A673 (cell line): ENCODE results near the gene P2RY11. TPM values are rescaled to one million over a fixed set of nuclear protein-coding genes. Genes with fewer than 3 reads are reported as not detected.
A peak's percentile ranks its signal among the peaks of the same experiment; 100 is the strongest.

Experiments used
- BruUV-seq: library from RNA; stranded (reverse); fragments of 400-500 nt; replicated peaks from 2 replicates; lab custom pipeline; 2021; lab: Mats Ljungman, UMichigan
- CTCF ChIA-PET: fragments of 300-600 bp; sonication (Branson Sonifier 250); formaldehyde crosslinking; loops from one replicate; lab custom pipeline; 2022; ENCODE audit warnings: antibody characterized with exemption; lab: Charles Lee
- POLR2A ChIA-PET: fragments of 300-600 bp; sonication (Branson Sonifier 250); formaldehyde crosslinking; loops from one replicate; lab custom pipeline; 2022; ENCODE audit warnings: antibody characterized with exemption; ENCODE audit not compliant: low non-redundant PET; lab: Charles Lee
- DNase-seq: peaks from one replicate; pipeline ENCODE4 v3.0.0-alpha.2; 2015; ENCODE audit warnings: low spot score
- H3K27ac ChIP-seq: fragments of 200-600 bp; sonication (generic); 2 replicates; pipeline ENCODE4 v1.5.1; 2016; ENCODE audit warnings: mixed run types, low read depth, mild to moderate bottlenecking, mixed read lengths, antibody characterized with exemption, low read length; ENCODE audit not compliant: poor library complexity, severe bottlenecking
- H3K27me3 ChIP-seq: fragments of 200-600 bp; sonication (generic); replicated peaks from 2 replicates; pipeline ENCODE4 v1.6.1; 2017; ENCODE audit warnings: mixed run types, low read depth, mild to moderate bottlenecking, mixed read lengths, antibody characterized with exemption, low read length; ENCODE audit not compliant: insufficient read depth, poor library complexity
- H3K36me3 ChIP-seq: fragments of 200-600 bp; sonication (generic); 2 replicates; pipeline ENCODE4 v1.6.1; 2016; ENCODE audit warnings: mixed run types, mild to moderate bottlenecking, mixed read lengths, antibody characterized with exemption, low read length; ENCODE audit not compliant: insufficient read depth, poor library complexity, severe bottlenecking
- H3K4me1 ChIP-seq: fragments of 200-600 bp; sonication (generic); 2 replicates; pipeline ENCODE4 v1.6.1; 2017; ENCODE audit warnings: mixed run types, mild to moderate bottlenecking, mixed read lengths, antibody characterized with exemption, low read length; ENCODE audit not compliant: insufficient read depth, poor library complexity, severe bottlenecking
- H3K4me3 ChIP-seq: fragments of 200-600 bp; sonication (generic); 2 replicates; pipeline ENCODE4 v1.5.1; 2016; ENCODE audit warnings: low read depth, mixed run types, mild to moderate bottlenecking, mixed read lengths, low read length; ENCODE audit not compliant: poor library complexity, severe bottlenecking
- H3K9me3 ChIP-seq: fragments of 200-600 bp; sonication (generic); 2 replicates; pipeline ENCODE4 v1.6.1; 2016; ENCODE audit warnings: mixed run types, low read depth, mild to moderate bottlenecking, mixed read lengths, antibody characterized with exemption, low read length; ENCODE audit not compliant: poor library complexity, severe bottlenecking
- EZH2 ChIP-seq: fragments of 200-600 bp; sonication (generic); IDR thresholded peaks from 2 replicates; pipeline ENCODE4 v1.6.1; 2017; ENCODE audit warnings: borderline replicate concordance, low read depth, mild to moderate bottlenecking, mixed read lengths, antibody characterized with exemption, low read length; ENCODE audit not compliant: poor library complexity, severe bottlenecking
- intact Hi-C: fragments of 100-400 bp; cut with micrococcal nuclease; formaldehyde crosslinking; loops from one replicate; pipeline ENCODE4 v1.10.0; 2022; ENCODE audit not compliant: unreplicated experiment
- total RNA-seq: library from RNA; stranded (reverse); gene quantifications from 2 replicates; pipeline ENCODE4 v1.2.3, GENCODE V29; 2021
- TF ChIP-seq, protein P1 (sequence below): fragments of 300-800, 200-600 bp; sonication (generic); conservative IDR thresholded peaks from 2 replicates; pipeline ENCODE4 v1.5.1; 2017; ENCODE audit warnings: low read depth, mild to moderate bottlenecking, antibody characterized with exemption, low read length, moderate library complexity, mixed read lengths

P2RY11 gene
- total RNA-seq, 1 experiment from 2014 or later: 39.4 TPM

DNA sequence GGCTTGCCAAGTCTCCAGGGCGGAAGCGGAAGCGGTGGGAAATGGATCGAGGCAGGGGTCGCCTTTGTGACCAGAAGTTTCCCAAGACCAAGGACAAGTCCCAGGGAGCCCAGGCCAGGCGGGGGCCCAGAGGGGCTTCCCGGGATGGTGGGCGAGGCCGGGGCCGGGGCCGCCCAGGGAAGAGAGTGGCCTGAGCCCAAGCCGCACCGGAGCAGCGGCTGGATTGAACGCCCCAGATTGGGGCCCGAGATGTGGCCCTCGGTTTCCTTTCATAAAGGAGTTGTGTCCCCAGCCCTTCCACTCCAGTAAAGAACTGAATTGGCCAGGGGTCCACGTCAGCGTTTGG, 548 bp upstream of the P2RY11 start:
- no peak for TF ChIP-seq EZH2
- TF ChIP-seq, protein P1, sequence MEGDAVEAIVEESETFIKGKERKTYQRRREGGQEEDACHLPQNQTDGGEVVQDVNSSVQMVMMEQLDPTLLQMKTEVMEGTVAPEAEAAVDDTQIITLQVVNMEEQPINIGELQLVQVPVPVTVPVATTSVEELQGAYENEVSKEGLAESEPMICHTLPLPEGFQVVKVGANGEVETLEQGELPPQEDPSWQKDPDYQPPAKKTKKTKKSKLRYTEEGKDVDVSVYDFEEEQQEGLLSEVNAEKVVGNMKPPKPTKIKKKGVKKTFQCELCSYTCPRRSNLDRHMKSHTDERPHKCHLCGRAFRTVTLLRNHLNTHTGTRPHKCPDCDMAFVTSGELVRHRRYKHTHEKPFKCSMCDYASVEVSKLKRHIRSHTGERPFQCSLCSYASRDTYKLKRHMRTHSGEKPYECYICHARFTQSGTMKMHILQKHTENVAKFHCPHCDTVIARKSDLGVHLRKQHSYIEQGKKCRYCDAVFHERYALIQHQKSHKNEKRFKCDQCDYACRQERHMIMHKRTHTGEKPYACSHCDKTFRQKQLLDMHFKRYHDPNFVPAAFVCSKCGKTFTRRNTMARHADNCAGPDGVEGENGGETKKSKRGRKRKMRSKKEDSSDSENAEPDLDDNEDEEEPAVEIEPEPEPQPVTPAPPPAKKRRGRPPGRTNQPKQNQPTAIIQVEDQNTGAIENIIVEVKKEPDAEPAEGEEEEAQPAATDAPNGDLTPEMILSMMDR: no peak
- Histone ChIP-seq H3K36me3 (peaks cover 66% of the 10 kb centered on the region), H3K9me3 (no peaks in the 10 kb centered on the region), H3K4me3 (no peak overlapping the region), H3K27ac (no peak overlapping the region), H3K27me3 (no peaks in the 10 kb centered on the region), H3K4me1 (peaks cover 19% of the 10 kb centered on the region)
- DNase-seq: no peak
- BruUV-seq: no TSS peak
- intact Hi-C loops: loop anchor here (5.0 kb wide), 1 partner anchor 179 kb away; no protein-coding TSS in a partner anchor
- ChIA-PET POLR2A (no interaction called here), CTCF (no interaction called here)

DNA sequence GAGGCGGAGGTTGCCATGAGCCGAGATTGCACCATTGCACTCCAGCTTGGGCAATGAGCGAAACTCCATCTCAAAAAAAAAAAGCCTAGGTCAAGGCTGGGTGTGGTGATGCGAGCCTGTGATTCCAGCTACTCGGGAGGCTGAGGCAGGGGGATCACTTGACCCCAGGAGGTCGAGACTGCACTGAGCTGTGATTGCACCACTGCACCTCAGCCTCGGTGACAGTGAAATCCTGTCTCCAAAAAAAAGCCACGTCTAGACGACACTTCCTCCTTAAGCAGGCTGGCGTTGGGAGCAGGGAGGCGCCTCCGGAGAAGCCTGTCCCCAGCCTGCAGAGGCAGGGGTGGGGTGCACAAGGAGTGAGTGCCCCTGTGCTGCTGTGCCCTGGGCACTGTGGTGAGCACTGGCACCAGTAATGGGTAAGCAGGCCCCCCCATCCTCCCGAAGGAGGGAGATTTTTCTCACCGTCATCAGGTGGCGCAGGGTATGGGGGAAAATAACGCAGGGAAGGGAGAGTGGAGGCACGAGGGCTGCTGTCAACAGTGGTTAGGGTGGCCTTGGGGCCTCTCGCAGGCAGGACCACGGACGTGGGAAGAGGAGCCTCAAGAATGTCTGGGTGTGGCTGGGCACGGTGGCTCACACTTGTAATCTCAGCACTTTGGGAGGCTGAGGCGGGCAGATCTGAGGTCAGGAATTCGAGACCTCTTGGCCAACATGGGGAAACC, 706 bp downstream of the P2RY11 start:
- Histone ChIP-seq H3K27ac (peak overlapping the region; percentile 30), H3K36me3 (peaks cover 77% of the 10 kb centered on the region), H3K27me3 (no peaks in the 10 kb centered on the region), H3K4me1 (peaks cover 17% of the 10 kb centered on the region), H3K9me3 (no peaks in the 10 kb centered on the region), H3K4me3 (no peak overlapping the region)
- intact Hi-C loops: loop anchor here (5.0 kb wide), 1 partner anchor 180 kb away; no protein-coding TSS in a partner anchor
- ChIA-PET CTCF (interaction anchor here (0.7 kb wide), 1 partner anchor 429 kb away, joined by 5 read pairs; no protein-coding TSS in a partner anchor), POLR2A (no interaction called here)
- no peak for DNase-seq
- no peak for TF ChIP-seq EZH2
- TF ChIP-seq, protein P1: no peak
- no TSS peak for BruUV-seq

DNA sequence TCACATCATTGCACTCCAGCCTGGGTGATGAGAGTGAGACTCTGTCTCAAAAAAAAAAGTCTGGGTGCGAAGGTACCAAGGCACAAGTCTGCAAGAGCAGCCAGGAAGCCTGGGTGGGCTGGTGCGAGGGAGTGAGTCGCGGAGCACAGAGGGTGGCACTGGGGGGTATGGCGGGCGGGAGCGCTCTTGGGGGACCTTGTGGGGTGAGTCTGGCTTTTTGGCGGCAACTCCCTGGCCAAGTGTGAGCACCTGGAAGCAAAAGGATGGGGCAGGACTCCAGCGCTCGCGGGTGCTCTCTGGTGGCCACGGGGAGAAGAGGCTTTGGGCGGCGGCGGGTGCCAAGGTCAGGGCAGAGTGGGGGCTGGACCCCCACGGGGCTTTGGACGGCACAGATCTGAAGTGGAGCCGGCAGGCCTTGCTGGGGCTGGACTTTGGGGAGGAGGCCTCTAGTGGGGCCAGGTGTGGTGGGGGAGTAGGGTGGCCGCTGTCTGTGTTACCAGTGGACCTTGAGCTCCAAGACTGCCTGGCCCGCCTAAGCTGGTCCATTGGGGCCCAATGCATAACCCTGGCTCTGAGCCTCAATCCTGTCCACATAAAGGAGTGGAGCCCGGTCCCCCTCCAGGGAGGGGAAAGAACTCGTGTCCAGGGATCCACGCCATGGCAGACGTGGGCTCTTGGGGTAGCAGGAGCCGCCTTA, 1.6 kb downstream of the P2RY11 start:
- BruUV-seq: no TSS peak
- ChIA-PET CTCF (no interaction called here), POLR2A (no interaction called here)
- intact Hi-C loops: loop anchor here (5.0 kb wide), 1 partner anchor 181 kb away; no protein-coding TSS in a partner anchor
- Histone ChIP-seq H3K4me3 (no peak overlapping the region), H3K9me3 (no peaks in the 10 kb centered on the region), H3K36me3 (peaks cover 77% of the 10 kb centered on the region), H3K4me1 (peaks cover 9% of the 10 kb centered on the region), H3K27me3 (no peaks in the 10 kb centered on the region), H3K27ac (peak overlapping the region; percentile 46)
- peak; percentile 71 for DNase-seq
- TF ChIP-seq, protein P1: peak; percentile 73
- no peak for TF ChIP-seq EZH2
